ENCODE data around the gene AVEN.
"Not testable (repeated sequence)": the region's sequence is repeated elsewhere in the genome, so short reads cannot be mapped to it uniquely, and the experiment has no call there.

The AVEN gene

DNA sequence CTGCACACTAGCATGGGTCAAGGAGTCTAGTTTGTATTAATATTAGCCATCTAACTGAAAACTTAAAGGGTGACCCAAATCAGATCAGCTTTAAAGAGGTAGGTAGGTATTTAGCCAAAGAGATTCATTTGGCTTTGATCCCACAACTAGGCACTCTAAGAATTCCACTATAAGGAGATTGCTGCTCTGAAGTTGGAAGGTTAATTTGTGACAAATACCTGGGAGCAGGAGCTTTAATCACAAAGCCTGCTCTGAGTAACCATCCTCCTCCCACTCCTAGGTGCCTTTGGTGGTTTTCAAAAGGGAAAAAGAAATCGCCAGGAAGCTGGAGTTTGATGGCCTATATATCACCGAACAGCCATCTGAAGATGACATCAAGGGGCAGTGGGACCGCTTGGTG lies 191.0 kb downstream of the AVEN start:
- DNase-seq (ENCODE audit: low spot score): no peak

DNA sequence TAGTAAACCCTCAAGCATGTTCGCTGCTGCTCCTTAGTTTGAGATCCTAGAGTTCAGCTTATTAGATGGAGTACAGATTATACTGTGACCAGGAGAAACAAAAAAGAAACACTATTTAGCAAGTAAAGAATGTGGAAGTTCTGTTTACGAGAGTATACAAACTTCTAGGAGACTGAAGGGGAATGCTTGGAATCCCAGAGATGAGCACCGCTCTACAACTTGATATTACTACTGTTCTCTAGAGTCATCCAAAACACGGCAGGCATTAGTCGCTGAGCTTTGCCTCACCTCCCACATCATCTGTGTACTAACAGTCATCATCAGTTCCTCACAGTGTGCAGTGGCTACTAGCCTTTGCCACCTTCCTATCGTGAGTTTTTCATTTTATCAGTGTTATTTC lies 192.1 kb downstream of the AVEN start:
- no peak for DNase-seq (ENCODE audit: low spot score)

DNA sequence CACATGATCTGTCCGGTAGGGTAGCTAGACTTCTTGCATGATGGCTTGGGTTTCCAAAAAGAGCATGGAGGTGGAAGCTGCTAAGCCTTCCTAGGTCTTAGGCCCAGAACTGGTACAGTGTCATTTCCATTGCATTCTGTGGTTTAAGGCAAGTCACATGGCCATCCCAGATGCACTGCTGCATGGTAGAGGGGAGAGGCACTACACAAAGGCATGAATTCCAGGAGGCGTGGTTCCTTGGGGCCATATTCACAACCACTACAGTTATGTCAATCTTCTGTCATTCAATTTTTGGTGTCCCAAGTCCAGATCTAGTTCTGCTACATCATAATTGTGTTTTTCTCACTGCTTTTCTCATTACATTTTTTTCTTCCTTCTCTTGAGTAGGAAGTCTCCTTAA lies 192.9 kb downstream of the AVEN start:
- DNase-seq (ENCODE audit: low spot score): no peak

DNA sequence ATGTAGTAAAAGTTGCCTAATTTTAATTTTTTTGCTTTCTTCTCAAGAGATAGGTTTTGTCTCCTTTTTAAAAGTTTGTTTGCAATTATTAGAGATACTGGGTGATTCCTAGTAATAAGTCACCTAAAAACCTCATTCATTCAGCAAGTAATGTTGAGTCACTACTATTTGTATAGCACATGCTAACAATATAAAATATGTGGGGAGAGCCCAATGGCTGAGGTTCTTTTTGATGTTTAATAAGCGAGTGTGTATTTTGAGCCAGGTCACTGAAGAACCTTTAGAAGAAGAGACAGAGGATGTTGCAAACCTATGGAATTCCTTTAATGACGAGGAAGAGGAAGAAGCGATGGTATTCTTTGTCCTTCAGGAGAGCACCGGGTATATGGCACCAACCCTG lies 194.4 kb downstream of the AVEN start:
- DNase-seq (ENCODE audit: low spot score): no peak

DNA sequence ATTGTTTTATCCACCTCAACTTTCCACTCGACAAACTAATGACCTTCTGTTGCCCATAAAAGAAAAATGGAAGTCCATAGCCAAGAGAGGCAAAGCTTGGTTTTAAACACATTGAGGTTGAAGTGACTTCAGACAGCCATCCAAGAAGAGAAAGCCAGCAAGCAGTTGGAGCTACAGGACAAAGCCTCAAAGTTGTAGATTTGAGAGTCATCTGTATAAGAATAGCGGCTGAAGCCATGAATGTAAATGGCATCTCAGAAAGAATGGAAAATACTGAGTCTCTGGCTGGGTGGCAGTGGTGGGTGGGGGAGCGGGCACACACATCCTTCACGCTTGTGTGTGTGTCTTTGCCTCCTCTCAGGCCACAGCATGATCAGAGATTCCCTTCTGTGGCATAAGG lies 194.8 kb downstream of the AVEN start:
- no peak for DNase-seq (ENCODE audit: low spot score)

DNA sequence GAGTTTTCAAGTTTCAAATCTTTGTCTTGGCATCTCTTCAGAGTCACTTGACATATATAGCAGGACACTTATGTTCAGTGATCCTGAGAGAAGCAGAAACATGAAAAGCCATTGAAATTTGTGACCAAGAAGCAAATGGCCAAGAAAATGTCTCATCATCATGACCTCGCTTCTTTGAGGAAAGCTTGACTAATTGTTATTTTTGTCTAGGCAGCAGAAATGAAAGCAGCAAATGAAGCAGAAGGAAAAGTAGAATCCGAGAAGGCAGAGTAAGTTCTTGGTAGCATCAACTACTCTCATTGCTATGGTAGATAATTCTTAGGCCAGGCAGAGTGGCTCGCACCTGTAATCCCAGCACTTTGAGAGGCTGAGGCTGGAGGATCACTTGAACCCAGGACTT lies 198.4 kb downstream of the AVEN start:
- no peak for DNase-seq (ENCODE audit: low spot score)

DNA sequence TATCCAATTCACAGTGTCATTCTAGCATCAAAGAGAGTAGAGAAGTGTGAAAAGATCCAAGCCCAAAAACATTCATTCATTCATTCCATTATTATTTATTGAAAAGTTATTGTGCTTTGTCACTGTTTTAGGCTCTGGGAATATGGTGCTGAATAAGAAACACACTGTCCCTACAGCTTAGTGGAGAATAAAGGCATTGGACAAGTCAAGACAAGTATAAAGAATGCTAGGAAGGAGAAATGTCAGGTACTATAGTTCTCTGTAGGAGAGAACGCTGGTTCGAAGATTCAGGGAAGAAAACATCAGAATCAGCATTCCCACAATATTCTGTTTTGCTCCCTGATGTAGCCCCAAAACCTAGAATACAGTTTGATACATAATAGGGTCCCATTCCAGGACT lies 199.5 kb downstream of the AVEN start:
- DNase-seq (ENCODE audit: low spot score): no peak

DNA sequence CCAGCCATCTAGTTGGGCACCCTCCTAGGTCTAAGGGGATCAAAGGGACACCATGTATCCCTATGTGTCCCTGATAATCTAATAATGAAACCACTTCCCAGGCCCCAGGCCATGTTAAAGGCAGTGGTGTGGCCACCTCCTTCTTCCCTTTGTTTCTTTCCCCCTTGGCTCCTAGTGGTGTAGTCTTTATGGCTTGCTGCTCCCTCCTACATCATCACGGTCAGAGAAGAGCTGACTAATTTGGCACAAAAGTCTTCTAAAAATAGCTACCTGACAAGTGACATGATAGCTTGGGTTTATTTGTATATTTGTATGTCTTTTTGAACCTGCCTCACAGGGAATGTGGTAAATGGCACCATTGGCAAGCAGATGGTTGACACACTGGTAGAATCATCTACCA lies 201.7 kb downstream of the AVEN start:
- no peak for DNase-seq (ENCODE audit: low spot score)

DNA sequence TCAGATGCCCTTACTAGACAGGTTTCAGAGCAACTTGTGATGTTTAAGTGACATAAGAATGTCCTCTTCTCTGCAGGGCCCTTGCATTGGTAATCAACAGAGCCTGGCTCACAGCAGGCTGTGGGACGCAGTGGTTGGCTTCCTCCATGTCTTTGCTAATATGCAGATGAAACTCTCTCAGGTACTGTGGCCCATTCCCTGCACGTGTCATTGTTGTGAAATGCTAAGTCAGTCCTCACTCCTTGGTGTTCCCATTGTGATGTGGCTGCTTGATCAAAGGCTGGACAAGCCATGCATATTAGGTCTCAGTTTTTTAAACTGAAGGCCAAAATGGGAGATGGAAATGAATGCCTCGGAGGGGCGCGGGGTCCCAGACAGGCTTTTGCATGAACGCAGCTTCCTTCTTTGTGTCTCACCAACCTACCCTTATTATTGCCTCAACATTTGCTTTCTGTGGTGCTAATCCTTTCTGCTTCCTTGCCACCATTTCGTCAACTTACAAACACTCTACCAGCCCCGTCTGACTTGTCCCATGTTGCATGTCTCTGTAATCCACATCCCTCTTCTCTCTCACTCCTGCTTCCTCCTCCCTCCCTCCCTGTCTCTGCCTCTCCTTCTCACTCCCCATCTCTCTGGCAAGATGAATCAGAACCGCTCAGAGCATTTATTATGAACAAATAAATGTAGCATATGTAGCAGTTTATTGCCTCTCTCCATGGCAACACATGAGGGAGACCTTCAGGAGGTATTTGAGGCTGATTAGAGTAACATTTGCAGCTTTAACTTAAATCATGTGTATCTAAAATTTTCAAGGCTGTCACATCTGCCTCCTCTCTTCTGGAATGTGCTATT lies 203.9 kb downstream of the AVEN start:
- DNase-seq (ENCODE audit: low spot score): no peak

DNA sequence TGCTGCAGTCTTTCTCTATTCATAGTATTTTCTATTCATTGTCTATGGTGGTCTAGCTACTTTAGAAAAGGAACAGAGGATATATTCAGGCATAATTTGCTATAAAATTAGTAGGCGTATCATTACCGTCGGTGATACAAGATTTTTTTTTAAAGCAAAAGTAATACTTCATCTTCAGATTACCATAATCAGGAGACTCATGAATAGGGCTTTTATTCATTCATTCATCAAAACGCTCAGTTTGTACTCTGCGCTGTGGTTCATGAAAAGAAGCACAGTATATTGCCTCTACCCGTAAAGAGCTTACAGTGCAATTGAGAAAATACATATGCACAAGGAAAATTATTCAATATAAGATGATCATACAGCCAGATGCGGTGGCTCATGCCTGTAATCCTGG lies 207.4 kb downstream of the AVEN start:
- no peak for DNase-seq (ENCODE audit: low spot score)

DNA sequence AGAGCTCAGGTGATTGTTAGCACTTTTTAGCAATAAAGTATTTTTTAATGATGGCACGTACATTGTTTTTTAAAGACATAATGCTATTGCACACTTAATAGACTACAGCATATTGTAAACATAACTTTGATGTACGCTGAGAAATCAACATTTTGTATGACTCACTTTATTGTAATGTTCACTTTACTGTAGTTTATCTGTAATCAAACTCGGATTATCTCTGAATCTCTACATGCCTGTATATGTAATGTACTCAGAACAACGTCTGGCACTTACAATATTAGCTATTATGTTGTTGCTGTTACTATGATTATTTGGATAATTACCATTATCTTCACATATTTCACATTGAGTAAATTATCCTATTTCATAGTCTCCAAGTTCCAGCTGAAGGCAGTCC lies 208.7 kb downstream of the AVEN start:
- no peak for DNase-seq (ENCODE audit: low spot score)

DNA sequence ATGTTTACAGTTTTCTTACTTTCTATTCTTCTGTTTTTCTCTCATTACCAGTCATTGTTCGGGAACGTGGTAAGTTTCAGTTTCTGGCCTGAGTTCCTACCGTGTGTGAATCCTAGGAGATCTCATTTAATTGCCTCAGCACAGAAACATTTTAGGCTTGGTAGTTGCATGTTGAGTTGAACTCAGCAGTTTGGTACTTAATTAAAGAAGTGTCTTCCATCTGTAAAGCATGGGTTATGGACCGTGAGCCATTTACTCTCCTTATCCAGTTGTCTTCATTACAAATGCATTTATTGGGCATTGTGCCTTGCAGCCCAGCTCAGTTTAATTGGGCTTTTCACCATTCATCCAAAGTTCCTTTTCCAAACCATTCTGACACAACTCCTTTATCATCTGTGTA lies 212.8 kb downstream of the AVEN start:
- DNase-seq (ENCODE audit: low spot score): no peak

DNA sequence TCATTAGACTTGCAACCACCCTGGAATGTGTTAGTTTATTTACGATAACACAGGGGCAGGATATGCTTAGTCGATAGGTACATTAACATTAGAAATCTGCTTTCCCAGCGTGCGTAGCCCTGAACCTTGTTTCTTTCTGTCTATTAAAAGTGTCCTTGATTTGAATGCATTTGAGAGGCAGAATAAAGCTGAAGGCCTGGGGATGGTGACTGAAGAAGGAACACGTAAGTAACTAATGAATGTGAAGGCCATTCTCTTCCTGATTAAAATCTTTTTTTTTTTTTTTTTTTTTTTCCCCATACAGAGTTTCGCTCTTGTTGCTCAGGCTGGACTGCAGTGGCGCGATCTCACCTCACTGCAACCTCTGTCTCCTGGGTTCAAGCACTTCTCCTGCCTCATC lies 213.6 kb downstream of the AVEN start:
- DNase-seq (ENCODE audit: low spot score): no peak

DNA sequence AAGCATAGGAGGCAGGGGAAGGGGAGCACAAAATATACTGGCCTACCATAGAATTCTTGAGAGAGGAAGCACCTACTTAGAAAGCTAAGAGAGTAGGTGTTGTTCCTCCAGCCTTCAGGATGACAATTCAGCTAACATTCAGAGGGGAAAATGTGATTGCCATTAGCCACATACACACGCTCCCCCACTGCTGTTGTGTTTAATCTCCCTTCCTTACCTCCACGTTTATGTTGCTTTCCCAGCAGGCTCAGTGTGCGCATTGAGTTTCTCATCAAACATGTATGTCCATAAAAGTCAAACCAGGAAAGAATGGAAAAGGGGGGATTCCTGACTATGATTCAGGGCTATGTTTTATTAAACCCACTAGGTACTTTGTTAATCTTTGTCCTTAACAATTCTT lies 215.9 kb downstream of the AVEN start:
- DNase-seq (ENCODE audit: low spot score): no peak

DNA sequence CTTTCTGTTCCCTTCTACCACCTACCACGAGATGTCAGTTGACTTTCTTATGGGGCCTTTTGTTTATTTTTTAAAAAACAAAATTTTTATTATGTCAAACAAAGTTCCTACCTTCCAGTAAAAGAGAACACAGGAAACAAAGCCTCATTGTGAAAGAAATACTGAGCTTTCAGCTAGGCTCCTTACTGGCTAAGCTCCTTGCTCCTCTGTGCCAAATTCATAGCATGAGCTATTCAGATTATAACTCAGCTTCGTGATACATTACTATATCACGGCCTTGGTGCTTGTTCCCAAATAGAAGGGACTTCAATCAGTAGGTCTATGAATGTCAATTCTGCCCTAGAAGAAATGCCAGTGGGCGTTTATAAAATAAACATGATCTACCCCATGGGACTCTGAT lies 216.5 kb downstream of the AVEN start:
- DNase-seq (ENCODE audit: low spot score): no peak

DNA sequence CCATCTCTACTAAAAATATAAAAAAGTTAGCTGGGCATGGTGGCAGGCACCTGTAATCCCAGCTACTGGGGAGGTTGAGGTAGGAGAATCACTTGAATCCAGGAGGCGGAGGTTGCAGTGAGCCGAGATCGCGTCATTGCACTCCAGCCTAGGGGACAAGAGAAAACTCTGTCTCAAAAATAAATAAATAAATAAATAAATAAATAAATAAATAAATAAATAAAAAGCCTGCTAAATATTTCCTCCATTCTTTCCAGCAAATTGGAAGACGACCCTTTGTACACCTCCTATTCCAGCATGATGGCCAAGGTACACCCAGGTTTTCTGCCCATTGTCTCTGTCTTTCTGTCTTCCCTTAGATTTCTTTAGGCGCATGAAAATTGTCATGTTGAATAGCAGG lies 219.5 kb downstream of the AVEN start:
- DNase-seq (ENCODE audit: low spot score): not testable (repeated sequence)

Measured in NAMALWA (cell line).